Cortex of kidney (tissue), 1 donor: ENCODE data around the gene DMD.
"Not testable (repeated sequence)": the region's sequence is repeated elsewhere in the genome, so short reads cannot be mapped to it uniquely, and the experiment has no call there.

ENCODE experiments used
- DNase-seq: peaks from one replicate; lab custom pipeline; 2025; lab: John Stamatoyannopoulos, UW

DMD gene

DNA sequence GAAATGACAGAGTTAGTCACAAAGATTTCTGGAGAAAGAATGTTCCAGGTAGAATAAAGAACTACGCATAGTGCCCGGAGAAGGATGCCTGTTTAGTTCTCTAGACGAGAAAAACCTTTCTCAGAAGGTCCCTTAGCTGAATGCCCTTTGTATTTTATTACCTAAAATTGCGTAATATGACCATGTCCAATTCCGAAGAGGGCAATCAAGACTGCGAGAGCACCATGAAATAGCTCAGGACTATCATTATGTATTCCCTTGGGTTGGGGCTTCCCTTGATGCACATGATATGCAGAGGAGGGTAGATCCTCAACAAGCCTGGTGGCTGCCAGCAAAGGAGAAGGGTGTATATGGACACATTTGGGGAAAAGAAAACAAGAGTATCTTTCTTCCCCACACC is 1781.4 kb downstream of the DMD start:
- DNase-seq, result no peak

DNA sequence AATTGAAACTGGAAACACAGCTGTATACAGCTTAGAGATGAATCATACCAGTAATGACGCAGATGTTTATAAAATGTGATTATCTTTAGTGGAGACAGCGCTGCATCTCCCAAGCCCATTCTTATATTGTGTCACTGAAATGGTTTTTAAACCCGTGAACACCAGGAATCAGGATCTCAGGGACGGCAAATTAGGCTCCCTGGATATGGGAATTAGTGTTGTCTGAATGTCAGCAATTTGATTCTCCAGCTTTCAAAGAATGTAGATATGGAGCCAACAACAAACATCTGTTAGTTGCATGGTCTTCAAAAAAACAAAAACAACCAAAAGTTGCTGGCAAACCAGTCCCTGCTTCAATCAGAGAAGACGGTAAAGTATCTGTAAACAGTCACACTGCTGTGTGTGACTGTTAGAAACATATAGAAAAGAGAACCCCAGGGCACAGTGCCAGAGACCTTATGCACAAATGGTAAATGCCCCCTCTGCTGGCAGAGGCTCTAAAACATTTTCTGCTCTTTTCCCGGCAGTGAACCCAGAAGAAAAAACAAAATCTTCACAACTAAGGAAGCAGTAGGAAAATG is 1787.7 kb downstream of the DMD start:
- DNase-seq, result no peak

DNA sequence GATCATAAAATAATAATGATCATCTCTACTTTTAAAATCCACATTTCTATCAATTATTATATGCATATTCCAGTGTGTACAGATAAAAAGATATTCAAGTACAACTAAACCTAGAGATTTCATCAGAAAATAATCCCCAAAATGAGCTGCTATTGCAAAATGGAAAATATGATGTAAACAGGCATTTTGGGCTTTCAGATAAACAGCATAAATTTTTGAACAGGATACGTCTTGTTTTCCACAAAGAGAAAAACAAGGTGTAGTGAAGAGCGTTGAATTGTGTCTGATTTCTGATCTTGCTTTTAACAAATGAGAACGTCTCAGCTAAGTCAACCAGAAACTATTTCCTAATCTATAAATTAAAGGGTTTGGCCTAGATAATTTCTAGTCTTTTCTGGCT is 1789.9 kb downstream of the DMD start:
- DNase-seq, result no peak

DNA sequence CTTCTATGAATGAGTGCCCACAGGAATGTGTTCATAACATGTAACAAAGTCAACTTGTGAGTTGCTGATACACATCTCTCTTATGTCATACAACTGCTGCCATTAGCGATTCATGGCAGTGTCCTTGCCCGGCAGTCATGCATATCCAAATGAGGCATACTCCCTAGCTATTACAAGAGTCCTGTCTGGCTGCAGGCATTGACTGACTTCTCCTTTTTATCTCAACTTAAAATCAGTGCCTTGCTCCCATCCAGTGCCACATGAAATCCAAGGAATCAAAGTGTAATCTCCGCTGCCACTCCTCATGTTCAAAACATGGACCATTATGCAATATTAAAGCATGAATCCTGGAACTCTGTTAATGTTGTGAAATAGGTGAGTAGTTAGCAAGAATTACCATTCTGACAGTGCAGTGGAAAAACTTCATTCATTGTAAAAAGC is 1790.6 kb downstream of the DMD start:
- no peak for DNase-seq

DNA sequence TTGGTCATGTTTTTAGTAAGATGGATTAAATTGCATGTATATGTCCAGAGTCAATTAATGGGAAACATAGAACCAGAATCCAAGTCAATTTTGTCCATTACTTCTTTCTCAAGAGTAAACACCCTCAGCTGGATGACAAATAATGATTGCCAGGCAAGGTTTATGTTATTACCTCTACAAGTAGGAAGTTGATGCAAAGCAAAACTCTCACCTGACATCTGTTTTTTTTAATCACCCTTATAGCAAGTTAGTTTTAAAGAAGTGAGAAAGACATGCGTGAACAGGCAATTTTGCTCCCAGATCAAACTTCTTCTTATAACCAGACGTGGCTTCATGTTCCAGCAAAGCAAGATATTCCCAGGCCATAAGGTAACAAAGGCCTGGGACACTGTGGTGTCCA is 1791.0 kb downstream of the DMD start:
- DNase-seq, result no peak

DNA sequence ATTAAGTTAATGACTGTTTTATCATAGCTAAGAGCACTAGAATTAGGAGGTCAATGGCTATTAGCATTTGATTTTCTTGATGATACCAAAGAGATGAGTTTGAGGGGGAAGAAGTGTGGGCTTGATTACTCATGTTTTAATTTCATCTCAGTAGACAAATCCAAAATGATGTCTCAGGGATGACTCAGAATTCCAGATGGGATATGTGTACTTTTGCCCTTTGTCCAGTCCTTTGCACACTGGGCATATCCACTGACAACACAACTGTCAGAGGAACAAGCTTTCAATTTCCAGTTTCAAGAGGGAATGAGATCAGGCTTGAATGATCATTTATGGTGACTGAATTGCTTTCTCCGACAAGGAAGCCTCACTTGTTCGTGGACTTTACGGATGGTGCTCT is 1814.2 kb downstream of the DMD start:
- DNase-seq, result no peak

DNA sequence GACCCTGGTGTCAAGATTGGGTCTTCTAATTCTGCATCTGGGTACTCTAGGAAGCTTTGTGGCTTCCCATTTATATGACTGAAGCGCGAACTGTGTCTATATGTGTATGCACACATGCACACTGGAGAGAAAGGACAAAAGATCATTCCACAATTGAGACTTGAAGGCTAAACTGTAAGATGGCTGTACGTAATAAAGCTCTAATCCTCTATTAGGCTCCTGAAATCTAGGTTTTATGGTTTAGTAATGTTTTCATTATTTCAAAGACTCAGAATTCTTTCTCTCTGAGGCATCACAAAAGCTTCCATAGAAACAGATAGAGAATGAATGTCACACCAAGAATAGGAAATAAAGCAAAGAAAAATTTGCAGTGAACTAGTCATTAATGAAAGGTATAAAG is 1818.8 kb downstream of the DMD start:
- DNase-seq, result no peak

DNA sequence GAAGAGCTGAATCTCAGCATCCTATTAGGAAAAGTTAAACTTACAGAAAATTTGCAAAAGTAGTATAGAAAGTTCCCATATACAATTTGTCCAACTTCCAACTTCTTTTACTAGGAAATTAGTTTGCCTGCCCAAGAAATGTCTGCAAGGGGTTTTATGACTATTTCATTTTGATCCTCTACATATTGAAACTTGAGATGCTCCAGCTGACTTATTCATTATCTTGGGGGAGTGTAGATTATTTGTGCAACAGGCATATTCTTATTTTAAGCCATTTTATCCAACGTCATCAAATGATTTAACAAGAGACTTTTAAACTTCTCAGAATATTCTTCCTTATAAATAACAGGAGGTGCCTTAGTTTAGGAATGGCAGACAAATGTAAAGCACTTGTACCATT is 1822.4 kb downstream of the DMD start:
- DNase-seq, result no peak

DNA sequence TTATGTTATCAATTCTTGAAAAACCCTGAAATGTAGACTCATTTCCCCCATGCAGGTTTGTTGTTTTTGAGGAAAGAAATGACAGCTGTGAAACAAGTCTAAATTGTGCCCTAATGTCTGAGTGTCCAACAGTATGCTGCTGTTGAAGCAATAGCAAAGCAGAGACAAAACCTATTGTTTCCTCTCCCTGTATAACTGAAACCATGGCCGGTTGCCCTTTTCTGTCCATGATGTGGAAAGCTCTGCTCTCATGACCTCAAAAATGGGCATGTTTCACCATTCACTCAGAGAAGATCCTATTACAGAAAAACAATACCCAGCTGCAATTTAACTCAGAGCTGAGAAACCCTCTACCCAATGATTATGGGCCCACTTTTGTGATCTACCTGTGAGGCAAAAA is 1826.9 kb downstream of the DMD start:
- no peak for DNase-seq

DNA sequence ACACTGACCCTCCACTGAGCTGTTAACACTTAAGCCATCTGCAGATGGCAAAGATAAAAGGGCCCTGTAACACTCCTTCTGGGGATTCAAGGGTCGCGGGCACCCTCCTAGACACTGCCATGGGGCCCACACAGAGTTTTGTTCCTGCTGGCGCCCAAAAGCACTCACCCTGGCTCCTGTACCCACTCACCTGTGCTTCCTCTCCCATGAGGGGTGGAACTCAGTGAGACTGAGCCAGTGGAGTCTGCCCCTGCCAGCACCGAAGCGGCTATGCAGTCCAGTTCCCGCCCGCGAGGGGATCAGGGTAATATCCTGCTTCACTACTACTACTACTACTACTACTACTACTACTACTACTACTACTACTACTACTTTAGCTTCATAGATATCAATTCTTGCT is 1827.4 kb downstream of the DMD start:
- DNase-seq, result no peak

DNA sequence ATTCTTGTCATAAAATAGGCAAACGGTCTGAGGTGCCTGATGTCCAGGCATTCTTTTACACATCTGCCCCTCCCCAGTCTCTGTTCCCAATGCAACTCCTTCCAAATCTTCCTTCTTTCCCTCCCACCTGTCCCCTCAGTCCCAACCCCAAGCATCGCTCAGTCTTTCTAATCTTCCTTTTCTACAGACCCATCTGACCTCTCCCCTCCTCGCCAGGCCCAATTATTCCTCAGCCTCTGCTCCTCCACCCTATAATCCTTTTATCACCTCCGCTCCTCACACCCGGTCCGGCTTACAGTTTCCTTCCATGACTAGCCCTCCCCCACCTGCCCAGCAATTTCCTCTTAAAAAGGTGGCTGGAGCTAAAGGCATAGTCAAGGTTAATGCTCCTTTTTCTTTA is 1832.4 kb downstream of the DMD start:
- not testable (repeated sequence) for DNase-seq

DNA sequence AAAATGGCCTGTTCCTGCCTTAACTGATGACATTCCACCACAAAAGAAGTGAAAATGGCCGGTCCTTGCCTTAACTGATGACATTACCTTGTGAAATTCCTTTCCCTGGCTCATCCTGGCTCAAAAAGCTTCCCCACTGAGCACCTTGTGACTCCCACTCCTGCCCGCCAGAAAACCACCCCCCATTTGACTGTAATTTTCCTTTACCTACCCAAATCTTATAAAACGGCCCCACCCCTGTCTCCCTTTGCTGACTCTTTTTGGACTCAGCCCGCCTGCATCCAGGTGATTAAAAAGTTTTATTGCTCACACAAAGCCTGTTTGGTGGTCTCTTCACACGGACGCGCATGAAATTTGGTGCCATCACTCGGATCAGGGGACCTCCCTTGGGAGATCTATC is 1833.5 kb downstream of the DMD start:
- DNase-seq, result not testable (repeated sequence)

DNA sequence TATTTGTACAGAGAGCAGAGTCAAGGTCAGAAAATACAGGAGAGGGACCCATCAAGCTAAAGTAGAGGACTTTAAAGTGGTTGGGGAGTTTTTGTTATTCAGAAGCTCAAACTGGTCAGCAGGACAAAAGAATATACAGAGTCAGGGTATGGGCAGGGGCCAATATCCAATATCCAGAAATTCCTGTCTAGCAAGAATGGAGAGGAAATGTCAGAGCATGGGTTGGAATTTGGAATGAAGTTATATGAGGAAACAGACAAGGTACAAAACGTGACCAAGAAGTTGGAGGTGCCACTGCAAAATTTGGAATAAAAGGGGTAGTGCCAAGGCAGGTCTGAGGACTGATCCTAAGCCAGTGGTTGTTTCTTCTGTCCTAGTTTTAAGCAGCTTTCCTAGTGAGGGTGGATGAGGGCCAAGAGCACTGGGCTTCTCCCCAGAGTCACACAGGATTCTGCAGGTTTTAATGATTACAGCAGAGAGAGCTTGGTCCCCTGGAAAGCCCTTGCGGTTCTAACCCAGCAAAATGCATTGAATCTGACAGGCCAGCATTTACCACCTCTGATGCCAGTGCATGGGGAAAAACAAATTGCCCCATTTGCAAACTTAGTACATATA is 1834.8 kb downstream of the DMD start:
- no peak for DNase-seq

DNA sequence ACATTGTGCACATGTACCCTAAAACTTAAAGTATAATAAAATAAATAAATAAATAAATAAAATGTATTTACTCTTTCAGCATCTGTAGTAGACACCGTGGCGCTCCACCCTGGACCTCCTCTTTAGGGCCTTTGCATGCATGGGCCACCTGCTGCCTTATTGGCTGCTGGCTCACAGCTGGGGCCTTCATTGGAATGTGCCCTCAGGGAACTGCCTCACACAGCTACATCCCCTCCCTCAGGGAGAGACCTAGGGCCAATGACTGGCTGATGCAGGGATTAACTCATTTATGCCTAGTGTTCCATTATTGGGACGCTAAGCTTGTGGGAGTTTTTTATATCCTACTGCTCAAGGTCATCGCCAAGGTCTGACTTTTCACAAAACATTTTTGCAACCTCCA is 1836.6 kb downstream of the DMD start:
- DNase-seq, result no peak

DNA sequence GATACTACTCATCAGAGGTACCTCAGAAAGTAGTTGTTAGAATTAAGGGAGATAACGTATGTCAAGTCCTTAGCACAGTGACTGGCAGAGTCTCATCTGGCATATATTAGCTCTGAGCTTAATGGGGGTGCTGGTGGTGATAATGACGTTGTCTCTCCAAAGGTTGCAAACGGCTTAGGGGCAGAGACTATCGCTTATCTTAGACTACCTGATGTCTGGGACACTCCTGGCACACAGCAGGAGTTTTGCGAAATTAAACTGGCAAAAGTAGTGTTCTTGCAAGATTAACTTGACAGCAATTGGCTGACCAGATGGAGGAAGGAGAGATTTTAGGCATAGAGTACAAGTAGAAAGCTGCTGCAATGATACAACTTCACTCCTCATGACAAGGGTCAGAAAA is 1839.4 kb downstream of the DMD start:
- DNase-seq, result no peak

DNA sequence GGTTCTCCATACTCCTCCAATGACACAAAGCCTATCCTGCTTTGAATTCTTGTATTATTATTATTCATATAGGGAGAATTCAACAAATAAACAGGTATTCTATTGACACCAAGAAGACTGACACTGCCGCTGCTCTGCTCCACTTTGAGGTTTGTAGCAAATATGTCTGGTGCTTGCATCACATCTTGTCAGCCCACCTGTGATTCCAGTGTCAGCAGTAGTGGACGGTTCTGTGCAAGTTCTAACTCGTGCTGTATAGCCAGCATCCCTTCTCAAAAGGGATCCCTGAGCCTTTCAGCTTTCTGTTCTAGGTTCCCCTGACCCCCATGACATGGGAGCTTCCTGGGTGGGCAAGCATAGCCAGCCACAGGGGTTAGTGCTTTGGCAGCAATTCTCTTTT is 1843.5 kb downstream of the DMD start:
- no peak for DNase-seq

DNA sequence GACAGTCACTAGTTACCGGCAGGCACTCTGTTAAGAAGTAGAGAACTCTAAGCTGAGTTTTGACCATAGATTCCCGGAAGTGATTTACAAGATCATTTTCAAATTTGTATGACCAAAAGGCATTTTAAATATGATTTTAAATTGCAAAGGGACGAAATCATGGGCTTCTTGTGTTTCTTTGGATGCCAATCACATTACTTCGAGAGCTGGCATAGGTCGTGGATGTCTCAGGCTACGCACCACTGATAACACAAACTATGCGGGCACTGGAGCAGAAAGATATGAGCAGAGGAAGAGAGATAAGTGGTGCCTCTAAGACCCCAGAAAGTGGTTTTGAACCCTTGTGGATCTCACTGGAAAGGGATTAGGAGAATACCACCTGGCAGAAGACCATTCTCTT is 1845.3 kb downstream of the DMD start:
- no peak for DNase-seq

DNA sequence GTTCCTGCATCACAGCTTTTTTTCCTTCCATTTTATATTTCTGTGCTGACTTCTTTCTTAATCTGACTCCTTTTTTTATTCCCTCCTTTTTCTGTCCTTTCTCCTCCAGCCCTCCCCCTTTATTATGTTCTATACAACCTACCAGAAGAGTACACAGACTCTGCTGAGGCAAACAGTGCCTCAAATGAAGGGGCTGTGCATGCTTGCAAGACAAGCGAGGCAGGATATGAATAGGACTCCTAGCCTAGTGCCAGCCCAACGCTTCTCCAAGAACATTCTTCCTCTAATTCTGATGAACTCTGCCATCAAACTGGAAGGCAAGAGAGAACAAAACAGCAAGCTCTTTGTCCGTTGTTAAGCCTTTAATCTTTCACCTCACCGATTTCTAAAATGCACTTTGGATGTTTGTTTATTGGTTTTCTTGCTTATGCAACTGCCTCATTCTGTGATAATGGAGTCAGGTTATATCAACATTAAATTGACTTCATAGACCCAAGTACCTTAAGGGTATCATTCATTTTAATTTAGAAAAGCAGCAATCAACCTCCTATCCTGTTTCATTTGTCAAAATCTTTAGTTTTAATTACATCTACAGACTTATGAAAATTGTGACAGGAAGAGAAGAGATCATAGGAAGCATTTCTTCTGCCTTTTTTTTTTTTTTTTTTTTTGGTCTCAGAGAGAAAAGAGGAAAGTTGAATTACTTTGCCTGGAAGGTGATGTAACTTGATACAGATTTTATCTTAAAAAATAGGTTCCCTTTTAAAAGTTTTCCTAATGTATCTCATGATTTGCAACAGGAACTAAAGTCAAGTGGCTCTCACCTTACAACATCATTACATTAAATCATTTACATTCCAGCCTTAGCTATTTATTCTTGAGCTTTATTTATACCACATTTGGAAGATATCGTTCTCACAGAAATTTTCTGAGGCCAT is 1854.8 kb downstream of the DMD start:
- no peak for DNase-seq

DNA sequence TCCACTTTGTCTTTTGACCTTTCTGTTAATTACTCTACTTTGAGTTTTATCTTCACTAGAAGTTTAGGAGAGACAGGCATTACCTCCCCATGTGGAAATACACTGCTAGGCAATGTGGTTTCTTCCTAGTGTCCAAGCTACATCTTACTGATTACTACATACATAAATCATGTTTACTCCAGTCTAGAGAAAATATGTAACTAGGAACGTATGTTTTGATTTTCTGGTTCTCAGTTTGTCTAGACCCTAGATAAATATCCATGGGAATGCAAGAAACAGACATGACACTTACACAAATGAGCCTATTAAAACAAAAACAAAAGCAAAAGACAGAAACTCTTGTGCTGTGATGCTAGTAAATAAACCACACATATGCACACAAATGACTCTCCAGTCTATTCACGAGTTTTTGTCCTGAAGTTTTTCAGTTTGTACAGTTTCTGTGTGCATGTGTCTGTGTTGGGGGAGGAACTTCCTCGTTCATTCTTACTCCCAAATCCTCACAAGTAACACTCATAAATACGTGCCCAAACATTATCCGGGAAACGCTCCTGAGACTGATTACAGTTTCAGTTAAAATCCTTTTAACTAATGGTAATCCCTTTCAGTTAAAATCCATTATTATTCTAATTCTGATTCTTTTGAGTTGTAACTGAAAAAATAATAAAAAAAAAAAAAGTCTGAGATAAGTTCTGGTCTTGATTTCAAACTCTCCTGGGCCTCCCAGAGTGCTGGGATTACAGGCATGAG is 1856.0 kb downstream of the DMD start:
- DNase-seq, result no peak

DNA sequence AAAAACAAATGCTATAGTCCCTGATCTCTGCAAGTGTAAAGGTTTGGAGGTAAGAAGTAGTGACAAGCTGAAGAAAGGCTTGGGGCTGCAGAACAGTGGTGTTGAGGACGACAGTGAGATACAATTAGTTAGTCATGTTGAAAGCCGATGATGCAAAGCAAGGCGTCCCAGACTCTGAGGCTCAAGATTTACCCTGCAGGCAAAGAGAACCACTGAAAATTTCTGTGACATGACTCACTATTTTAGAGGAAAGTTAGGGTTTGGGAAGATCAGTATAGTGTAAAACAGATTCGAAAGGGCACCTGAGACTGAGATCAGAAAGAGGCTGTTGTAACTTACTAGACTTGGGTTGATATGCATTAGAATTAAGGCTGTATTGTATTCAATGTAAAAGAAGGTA is 1858.3 kb downstream of the DMD start:
- DNase-seq, result no peak

DNA sequence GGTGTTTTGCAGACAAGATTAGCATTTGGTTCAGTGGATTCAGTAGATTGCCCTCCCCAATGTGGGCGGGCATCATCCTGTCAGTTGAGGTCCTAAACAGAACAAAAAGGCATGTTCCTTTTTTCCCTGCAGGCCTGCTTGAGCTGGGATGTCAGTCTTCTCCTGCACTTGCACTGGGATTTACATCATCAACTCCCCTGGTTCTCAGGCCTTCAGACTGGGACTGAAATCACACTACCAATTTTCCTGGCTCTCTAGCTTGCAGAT is 1860.6 kb downstream of the DMD start:
- DNase-seq, result no peak

DNA sequence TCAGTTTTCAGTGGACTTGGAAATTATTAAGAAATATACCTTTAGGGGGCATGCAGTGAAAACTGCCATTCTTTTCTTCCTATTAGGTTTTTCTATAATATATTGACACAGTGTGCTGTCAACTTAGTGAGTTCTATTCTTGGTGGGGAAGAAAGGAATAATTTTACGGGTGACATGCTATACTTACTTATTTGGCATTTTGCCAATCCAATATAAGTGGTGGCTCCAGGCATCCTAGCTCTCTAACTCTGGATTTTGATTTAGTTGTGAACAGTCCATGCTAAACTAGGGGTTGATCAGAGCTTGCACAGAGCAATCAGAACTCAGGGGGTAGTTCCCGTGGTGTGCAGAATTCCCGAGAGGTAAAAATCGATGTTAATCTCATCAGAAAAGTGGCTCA is 1861.8 kb downstream of the DMD start:
- DNase-seq, result no peak

DNA sequence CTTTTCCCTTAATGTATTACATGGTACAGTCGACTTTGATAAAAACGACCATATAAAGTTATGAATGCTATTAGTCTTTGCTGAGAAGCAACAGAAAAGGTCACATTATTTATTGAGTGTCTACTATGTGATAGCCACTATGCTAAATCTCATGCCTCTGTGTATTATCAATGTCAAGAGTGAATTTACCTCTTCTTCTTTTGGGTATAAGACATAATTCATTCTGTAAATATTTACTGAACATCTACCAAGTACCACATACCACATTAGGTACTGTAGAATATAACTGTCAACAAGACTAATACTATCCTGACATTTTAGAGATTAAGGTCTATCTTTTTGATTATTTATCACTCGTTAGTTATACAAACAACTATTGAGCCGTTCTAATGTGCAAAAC is 1870.8 kb downstream of the DMD start:
- DNase-seq, result no peak
